Spinal cord (tissue), 10 donors: ENCODE measurements around the gene ARHGEF26. TPM values are rescaled to one million over a fixed set of nuclear protein-coding genes. Genes with fewer than 3 reads are reported as not detected.

Experiments
- DNase-seq, 6 donors: peaks; one replicate each; pipeline versions ENCODE4 v3.0.0 to v3.0.0-alpha.2; 2013 to 2015; ENCODE audit warnings: low spot score in 6 of 6, low read depth in 4 of 6
- H3K27ac ChIP-seq: one replicate; pipeline ENCODE4 v1.5.1; 2013; ENCODE audit warnings: low read depth, low read length, control low read depth
- H3K27me3 ChIP-seq: one replicate; pipeline ENCODE4 v1.6.1; 2013; ENCODE audit warnings: low read length; ENCODE audit not compliant: control insufficient read depth, insufficient read depth
- H3K36me3 ChIP-seq: one replicate; pipeline ENCODE4 v1.6.1; 2013; ENCODE audit warnings: low read length; ENCODE audit not compliant: control insufficient read depth, insufficient read depth
- H3K4me1 ChIP-seq: one replicate; pipeline ENCODE4 v1.6.1; 2013; ENCODE audit warnings: low read length; ENCODE audit not compliant: control insufficient read depth, insufficient read depth
- H3K4me3 ChIP-seq: one replicate; pipeline ENCODE4 v1.5.1; 2013; ENCODE audit warnings: low read depth, low read length, control low read depth
- H3K9me3 ChIP-seq: one replicate; pipeline ENCODE4 v1.6.1; 2013; ENCODE audit warnings: low read length; ENCODE audit not compliant: control insufficient read depth, insufficient read depth
- WGBS: methylation state at CpG from one replicate; pipeline ENCODE4 v1.1.5; 2013; ENCODE audit warnings: missing lambda C conversion rate; ENCODE audit not compliant: insufficient coverage; 5-methylcytosine and 5-hydroxymethylcytosine counted together
- polyA plus RNA-seq, 2 donors: library from polyadenylated mRNA; unstranded; fragments of 120-200 nt; gene quantifications; one replicate each; pipeline ENCODE4 v1.2.1, GENCODE V29; 2013; ENCODE audit not compliant: insufficient read length in 2 of 2
- total RNA-seq, 2 donors: library from RNA; depleted of rRNA in 1 of 2; stranded (reverse); fragments of 120-200 nt in 1 of 2; fragments of >200 nt in 1 of 2; gene quantifications; one replicate each; pipeline versions ENCODE4 v1.2.3 to v1.2.4, GENCODE V29; 2013 to 2014
- donor health status: healthy.

ARHGEF26 gene
- total and polyA plus RNA-seq, 4 donors = 27.2 to 57.8 (median 39.4) TPM

- Histone ChIP-seq H3K27ac (no peak overlapping the region), H3K4me3 (no peak overlapping the region), H3K36me3 (no peaks in the 10 kb centered on the region), H3K27me3 (no peaks in the 10 kb centered on the region), H3K4me1 (no peaks in the 10 kb centered on the region), H3K9me3 (no peaks in the 10 kb centered on the region)
- 100% methylated on average over 1 of the region's 1 CpG for WGBS
- DNase-seq = no peak
Measured at GRCh38 chr3:154235330-154235729, 114.1 kb downstream of the ARHGEF26 start.

- Histone ChIP-seq H3K4me1 (no peaks in the 10 kb centered on the region), H3K27me3 (no peaks in the 10 kb centered on the region), H3K27ac (no peak overlapping the region), H3K4me3 (no peak overlapping the region), H3K36me3 (no peaks in the 10 kb centered on the region), H3K9me3 (no peaks in the 10 kb centered on the region)
- no peak for DNase-seq
- no CpG with 5 or more reads among the region's 3 CpGs for WGBS
Measured at GRCh38 chr3:154236331-154236730, 115.1 kb downstream of the ARHGEF26 start.

GRCh38 chr3:154240235-154240634 lies 119.0 kb downstream of the ARHGEF26 start:
- WGBS = no CpG with 5 or more reads among the region's 6 CpGs
- H3K4me1 ChIP-seq = peaks cover 3% of the 10 kb centered on the region
- H3K27ac ChIP-seq = no peak overlapping the region

GRCh38 chr3:154241496-154241895 lies 120.3 kb downstream of the ARHGEF26 start:
- Histone ChIP-seq H3K27me3 (no peaks in the 10 kb centered on the region), H3K27ac (no peak overlapping the region), H3K36me3 (no peaks in the 10 kb centered on the region), H3K9me3 (no peaks in the 10 kb centered on the region), H3K4me1 (peaks cover 3% of the 10 kb centered on the region), H3K4me3 (no peak overlapping the region)
- no peak for DNase-seq
- 92% methylated on average over 5 of the region's 5 CpGs for WGBS

More at GRCh38 chr3:154240235-154240634, 119.0 kb downstream of the ARHGEF26 start:
- Histone ChIP-seq H3K9me3 (no peaks in the 10 kb centered on the region), H3K36me3 (no peaks in the 10 kb centered on the region), H3K27me3 (no peaks in the 10 kb centered on the region), H3K4me3 (no peak overlapping the region)
- no peak for DNase-seq

- Histone ChIP-seq H3K27me3 (no peaks in the 10 kb centered on the region), H3K4me3 (no peak overlapping the region), H3K9me3 (no peaks in the 10 kb centered on the region), H3K36me3 (no peaks in the 10 kb centered on the region), H3K27ac (peak overlapping the region; percentile 4), H3K4me1 (peaks cover 3% of the 10 kb centered on the region)
- WGBS = 65% methylated on average over 3 of the region's 4 CpGs
- no peak for DNase-seq
Measured at GRCh38 chr3:154242766-154243165, 121.6 kb downstream of the ARHGEF26 start.

GRCh38 chr3:154243353-154243752 lies 122.2 kb downstream of the ARHGEF26 start:
- Histone ChIP-seq H3K9me3 (no peaks in the 10 kb centered on the region), H3K4me1 (peaks cover 3% of the 10 kb centered on the region), H3K4me3 (no peak overlapping the region), H3K36me3 (no peaks in the 10 kb centered on the region), H3K27me3 (no peaks in the 10 kb centered on the region), H3K27ac (peak overlapping the region; percentile 4)
- DNase-seq = peak in 1 of 6 donors; percentile 41
- 83% methylated on average over 1 of the region's 2 CpGs for WGBS

- Histone ChIP-seq H3K36me3 (no peaks in the 10 kb centered on the region), H3K4me1 (peaks cover 3% of the 10 kb centered on the region), H3K27me3 (no peaks in the 10 kb centered on the region), H3K4me3 (no peak overlapping the region), H3K9me3 (no peaks in the 10 kb centered on the region), H3K27ac (no peak overlapping the region)
- DNase-seq = no peak
- no CpG with 5 or more reads among the region's 2 CpGs for WGBS
Measured at GRCh38 chr3:154244644-154245043, 123.5 kb downstream of the ARHGEF26 start.

- H3K4me3 ChIP-seq = no peak overlapping the region
- peaks cover 9% of the 10 kb centered on the region for H3K4me1 ChIP-seq
- peak; percentile 29 to 86 (median 51) for DNase-seq
- no CpG with 5 or more reads among the region's 2 CpGs for WGBS
- no peaks in the 10 kb centered on the region for H3K27me3 ChIP-seq
- H3K9me3 ChIP-seq = no peaks in the 10 kb centered on the region
- H3K27ac ChIP-seq = peak overlapping the region; percentile 62
- H3K36me3 ChIP-seq = no peaks in the 10 kb centered on the region
Measured at GRCh38 chr3:154247806-154248415, 126.7 kb downstream of the ARHGEF26 start.

GRCh38 chr3:154250291-154250690 lies 129.1 kb downstream of the ARHGEF26 start:
- peaks cover 5% of the 10 kb centered on the region for H3K36me3 ChIP-seq
- no peak overlapping the region for H3K27ac ChIP-seq
- DNase-seq = peak in 4 of 6 donors; percentile 15 to 70 (median 41)
- 39% methylated on average over 4 of the region's 4 CpGs for WGBS
- H3K27me3 ChIP-seq = no peaks in the 10 kb centered on the region
- H3K9me3 ChIP-seq = no peaks in the 10 kb centered on the region
- H3K4me1 ChIP-seq = peaks cover 11% of the 10 kb centered on the region
- no peak overlapping the region for H3K4me3 ChIP-seq

- DNase-seq = no peak
- Histone ChIP-seq H3K36me3 (peaks cover 5% of the 10 kb centered on the region), H3K27ac (no peak overlapping the region), H3K27me3 (no peaks in the 10 kb centered on the region), H3K9me3 (no peaks in the 10 kb centered on the region), H3K4me1 (peaks cover 11% of the 10 kb centered on the region), H3K4me3 (no peak overlapping the region)
- 92% methylated on average over 3 of the region's 3 CpGs for WGBS
Measured at GRCh38 chr3:154251610-154252009, 130.4 kb downstream of the ARHGEF26 start.
